Keratinocyte (primary cell): Measurements from ENCODE around the gene TMEM132D.

Experiments
- CTCF ChIP-seq, 3 experiments: IDR thresholded peaks in 1 of 3; conservative IDR thresholded peaks in 1 of 3; optimal IDR thresholded peaks in 1 of 3; 2 replicates in 2 of 3; 3 replicates in 1 of 3; pipeline versions ENCODE3 to v1.5.1; 2011; ENCODE audit warnings: low read length in 3 of 3, mild to moderate bottlenecking in 3 of 3, moderate library complexity in 2 of 3, control low read depth in 1 of 3, inconsistent platforms in 1 of 3; ENCODE audit not compliant: insufficient read depth in 2 of 3; ENCODE audit errors: extremely low read depth in 1 of 3
- EZH2 ChIP-seq: IDR thresholded peaks from one replicate; pipeline ENCODE4 v1.6.1; 2012; ENCODE audit warnings: inconsistent platforms, mild to moderate bottlenecking, low read length, moderate library complexity

- TF ChIP-seq CTCF (optimal IDR thresholded peaks at IDR 0.05 in 1 of 3, IDR thresholded peaks at IDR 0.05 in 1 of 3, conservative IDR thresholded peaks at IDR 0.05 in 1 of 3; ENCODE audit: extremely low read depth in 1 of 3, insufficient read depth in 2 of 3, low read length in 3 of 3) (no peak), EZH2 (no peak)
Measured at GRCh38 chr12:129851296-129851695, 52.5 kb downstream of the TMEM132D start.
